ENCODE data around the gene ARIH2.
A peak's percentile ranks its signal among the peaks of the same experiment; 100 is the strongest.

Gene ARIH2

GRCh38 chr3:48974076-48974864 lies 55.6 kb downstream of the ARIH2 start:
- no peak for DNase-seq

GRCh38 chr3:48979451-48979850 lies 60.8 kb downstream of the ARIH2 start:
- DNase-seq = no peak

- DNase-seq = no peak
Observed at GRCh38 chr3:48980295-48980694, 61.7 kb downstream of the ARIH2 start.

- DNase-seq = no peak
Observed at GRCh38 chr3:48982016-48982415, 63.4 kb downstream of the ARIH2 start.

- no peak for DNase-seq
Observed at GRCh38 chr3:48982686-48983085, 64.0 kb downstream of the ARIH2 start.

- DNase-seq = no peak
Observed at GRCh38 chr3:48983096-48983495, 64.5 kb downstream of the ARIH2 start.

- DNase-seq = no peak
Observed at GRCh38 chr3:48984663-48985062, 66.0 kb downstream of the ARIH2 start.

GRCh38 chr3:48985831-48986376 lies 67.3 kb downstream of the ARIH2 start:
- no peak for DNase-seq

- DNase-seq = no peak
Observed at GRCh38 chr3:48989126-48989795, 70.6 kb downstream of the ARIH2 start.

GRCh38 chr3:48989796-48990635 lies 71.4 kb downstream of the ARIH2 start, which contains the start of gene P4HTM:
P4HTM (plus strand) TSS chr3:48990241; CDS start chr3:48990257, 16 bp downstream.
- DNase-seq = peak; percentile 84 to 86

- DNase-seq = no peak
Observed at GRCh38 chr3:48990636-48991469, 72.2 kb downstream of the ARIH2 start.

- no peak for DNase-seq
Observed at GRCh38 chr3:48991851-48992545, 73.4 kb downstream of the ARIH2 start.

GRCh38 chr3:48993834-48994233 lies 75.2 kb downstream of the ARIH2 start:
- DNase-seq = no peak

GRCh38 chr3:48996640-48997039 lies 78.0 kb downstream of the ARIH2 start:
- no peak for DNase-seq

GRCh38 chr3:48997102-48997635 lies 78.5 kb downstream of the ARIH2 start:
- no peak for DNase-seq

- no peak for DNase-seq
Observed at GRCh38 chr3:48997714-48998637, 79.3 kb downstream of the ARIH2 start.

- DNase-seq = no peak
Observed at GRCh38 chr3:48999085-48999858, 80.6 kb downstream of the ARIH2 start.

GRCh38 chr3:49001155-49001554 lies 82.5 kb downstream of the ARIH2 start:
- no peak for DNase-seq
